Fibroblast of skin of left quadriceps (primary cell): Measurements from ENCODE around the gene IDS.

Experiments used
- DNase-seq, 2 experiments: peaks; one replicate each; pipeline ENCODE4 v3.0.0-alpha.2; 2013; ENCODE audit warnings: low read depth in 2 of 2

The IDS gene

GRCh38 chrX:149458586-149458985 lies 46.5 kb downstream of the IDS start:
- DNase-seq: no peak

DNA sequence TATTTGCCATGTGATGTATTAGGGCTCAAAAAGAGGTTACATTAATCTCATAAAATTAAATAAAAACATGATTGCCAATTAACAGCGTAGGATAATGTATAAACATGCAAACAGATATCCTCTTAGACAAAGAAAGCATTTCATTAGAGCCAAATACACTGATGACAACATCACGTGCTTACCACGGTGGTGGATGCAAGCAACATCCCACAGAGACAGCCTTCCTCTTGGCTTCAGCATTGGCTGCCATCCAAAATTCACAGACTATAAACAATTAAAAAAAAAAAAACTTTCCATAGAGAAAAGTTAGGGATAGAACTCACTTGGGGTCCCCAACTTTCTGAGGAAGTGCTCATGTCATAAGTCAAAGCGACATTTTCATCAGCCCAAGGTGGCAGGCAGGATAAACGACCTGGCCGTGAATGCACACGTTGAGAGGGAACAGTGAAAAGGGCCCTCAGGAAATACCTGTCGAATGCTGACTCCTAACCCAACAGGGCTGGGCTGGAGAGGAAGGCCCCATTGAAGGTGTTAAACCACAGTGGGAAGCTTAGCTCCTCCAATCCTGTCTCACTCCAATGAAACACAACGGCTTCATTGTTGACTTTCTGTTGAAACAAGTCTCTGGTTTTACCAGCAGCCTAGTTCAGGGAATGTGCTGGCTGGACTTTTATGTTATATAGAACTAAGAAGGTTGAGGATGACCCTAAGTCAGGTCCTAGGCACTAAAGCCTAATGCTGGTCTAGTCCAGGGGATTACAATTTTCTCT lies 48.4 kb downstream of the IDS start:
- DNase-seq: no peak

DNA sequence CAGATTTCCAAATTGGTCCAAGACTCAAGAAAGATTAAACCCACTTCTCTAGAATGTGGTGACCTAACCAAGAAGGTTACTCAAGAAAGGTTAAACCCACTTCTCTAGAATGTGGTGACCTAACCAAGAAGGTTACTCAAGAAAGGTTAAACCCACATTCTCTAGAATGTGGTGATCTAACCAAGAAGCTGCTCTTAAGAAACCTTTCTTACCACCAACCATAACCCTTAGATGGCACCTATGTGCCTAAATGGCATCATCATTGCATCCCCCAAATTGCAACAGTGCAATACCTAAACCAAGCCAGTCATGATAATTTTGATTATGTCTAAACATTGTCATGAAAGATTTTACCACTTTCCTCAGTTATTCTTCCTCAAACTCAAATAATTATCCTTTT lies 49.2 kb downstream of the IDS start:
- no peak for DNase-seq

DNA sequence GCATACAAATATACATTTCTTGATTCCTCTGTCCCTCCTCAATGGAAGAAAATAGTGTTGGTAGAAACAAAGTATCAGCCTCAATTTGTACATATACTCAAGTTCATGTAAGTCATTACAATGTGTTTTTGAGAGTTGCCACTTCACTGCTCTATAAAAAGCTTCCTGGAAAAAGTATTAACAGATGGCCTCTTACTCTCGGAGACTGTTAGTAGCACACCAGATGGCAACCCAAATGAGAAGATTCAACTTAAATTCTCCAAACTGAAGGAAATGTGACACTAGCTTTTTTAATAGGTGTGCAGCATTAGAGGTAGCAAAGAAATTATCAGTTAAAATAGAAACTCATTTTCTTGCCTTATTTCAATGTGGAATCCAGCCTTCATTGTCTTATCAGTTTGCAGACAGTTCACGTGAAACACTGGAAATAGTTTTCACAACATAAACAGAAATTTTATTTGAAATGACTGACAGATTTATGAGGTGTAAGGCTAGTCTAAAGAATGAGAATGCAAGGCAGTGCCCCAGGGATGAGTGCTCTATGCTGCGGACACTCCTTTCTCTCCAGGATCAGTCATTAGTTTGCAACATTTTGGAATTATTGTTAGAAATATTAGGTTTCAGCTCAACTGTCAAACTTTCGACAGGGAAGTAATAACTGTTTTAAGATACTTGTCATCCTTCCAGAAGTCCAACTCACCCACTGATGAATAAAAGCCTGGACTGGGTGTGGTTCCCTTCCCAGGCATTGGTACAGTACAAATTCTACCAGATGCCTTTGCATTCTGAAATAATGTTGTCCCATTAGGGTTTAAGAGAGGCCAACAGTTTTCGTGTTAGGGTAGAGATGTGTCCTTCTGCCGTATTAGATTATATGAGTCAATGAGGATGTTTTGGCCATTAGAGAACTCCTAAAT lies 50.9 kb downstream of the IDS start:
- peak in 1 of 2 experiments; percentile 0 for DNase-seq

- DNase-seq: no peak
Observed at GRCh38 chrX:149453030-149453429, 52.1 kb downstream of the IDS start.

DNA sequence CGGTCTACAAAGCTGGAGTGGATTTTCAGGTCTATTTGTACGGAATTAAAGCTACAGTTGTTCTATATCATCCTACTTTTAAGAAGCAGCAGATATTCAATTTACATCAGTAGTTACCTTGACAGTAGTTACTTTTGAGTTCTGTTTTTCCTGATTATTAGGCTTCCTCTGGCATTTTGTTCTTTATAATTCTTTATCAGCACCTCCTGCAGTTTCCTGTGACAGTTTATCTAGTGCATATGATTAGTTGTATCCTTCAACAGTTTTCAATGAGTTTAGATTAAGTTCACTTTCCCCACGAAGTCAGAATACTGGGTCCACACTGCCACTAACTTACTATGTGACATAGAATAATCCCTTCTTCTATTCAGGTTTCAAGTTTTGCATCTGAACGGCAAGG lies 71.7 kb downstream of the IDS start:
- DNase-seq: no peak

DNA sequence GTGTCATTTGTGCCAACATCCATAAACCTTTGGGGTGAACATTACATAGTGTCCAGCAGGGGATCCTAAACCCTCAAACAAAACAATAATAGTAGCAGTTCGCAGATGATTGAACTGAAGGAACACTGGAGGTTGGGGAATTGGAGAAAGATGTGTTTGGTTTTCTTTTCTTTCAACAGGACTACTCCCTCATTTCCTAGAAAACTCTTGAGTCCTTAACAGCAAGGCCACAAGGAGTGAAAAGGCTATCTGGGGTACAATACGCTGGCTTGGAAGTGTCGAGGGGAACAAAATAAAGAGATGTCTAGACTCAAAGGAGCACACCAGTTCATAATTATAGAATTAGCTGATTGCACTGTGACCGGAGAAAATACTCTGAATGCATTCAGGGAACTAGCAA lies 72.1 kb downstream of the IDS start:
- no peak for DNase-seq
